ENCODE results near the gene INO80B.

DNA sequence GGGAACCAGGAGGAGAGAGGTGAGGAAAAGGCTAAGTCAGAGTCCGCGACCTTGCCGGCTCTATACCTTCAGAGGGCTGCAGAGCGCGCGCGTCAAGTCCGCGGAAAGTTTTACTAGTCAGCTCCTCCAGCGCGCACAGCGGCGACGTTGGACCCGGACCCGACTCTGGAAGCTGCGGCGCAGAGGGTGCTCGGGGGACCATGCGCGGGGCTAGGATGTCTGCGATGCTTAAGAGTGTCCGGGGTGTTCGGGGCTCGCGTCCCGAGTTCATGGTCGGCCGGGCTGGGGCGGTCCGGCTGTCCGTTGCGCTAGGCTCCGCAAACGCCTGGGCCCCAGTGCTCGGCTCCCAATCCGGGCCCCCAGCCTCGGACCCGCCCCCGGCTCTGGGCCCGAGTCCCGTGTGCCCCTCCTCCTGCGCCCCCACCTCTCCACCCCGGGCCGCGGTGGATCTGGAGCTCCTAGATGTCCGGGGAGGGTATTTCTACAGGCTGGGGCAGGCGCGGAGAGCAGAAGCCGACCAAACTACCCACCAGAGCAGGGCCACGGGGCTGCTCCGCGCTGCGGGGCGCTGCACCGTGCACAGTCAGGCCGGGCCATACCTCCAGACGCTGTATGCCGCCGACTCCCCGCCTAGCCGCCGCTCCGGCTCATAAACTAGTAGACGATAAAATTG lies 44.5 kb downstream of the INO80B start, which contains the start of gene LBX2:
- TF ChIP-seq, protein P1, sequence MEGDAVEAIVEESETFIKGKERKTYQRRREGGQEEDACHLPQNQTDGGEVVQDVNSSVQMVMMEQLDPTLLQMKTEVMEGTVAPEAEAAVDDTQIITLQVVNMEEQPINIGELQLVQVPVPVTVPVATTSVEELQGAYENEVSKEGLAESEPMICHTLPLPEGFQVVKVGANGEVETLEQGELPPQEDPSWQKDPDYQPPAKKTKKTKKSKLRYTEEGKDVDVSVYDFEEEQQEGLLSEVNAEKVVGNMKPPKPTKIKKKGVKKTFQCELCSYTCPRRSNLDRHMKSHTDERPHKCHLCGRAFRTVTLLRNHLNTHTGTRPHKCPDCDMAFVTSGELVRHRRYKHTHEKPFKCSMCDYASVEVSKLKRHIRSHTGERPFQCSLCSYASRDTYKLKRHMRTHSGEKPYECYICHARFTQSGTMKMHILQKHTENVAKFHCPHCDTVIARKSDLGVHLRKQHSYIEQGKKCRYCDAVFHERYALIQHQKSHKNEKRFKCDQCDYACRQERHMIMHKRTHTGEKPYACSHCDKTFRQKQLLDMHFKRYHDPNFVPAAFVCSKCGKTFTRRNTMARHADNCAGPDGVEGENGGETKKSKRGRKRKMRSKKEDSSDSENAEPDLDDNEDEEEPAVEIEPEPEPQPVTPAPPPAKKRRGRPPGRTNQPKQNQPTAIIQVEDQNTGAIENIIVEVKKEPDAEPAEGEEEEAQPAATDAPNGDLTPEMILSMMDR (IDR thresholded peaks at IDR 0.05; ENCODE audit: poor library complexity, severe bottlenecking) = no peak
- no peak for TF ChIP-seq TAF1 (IDR thresholded peaks at IDR 0.05; ENCODE audit: low read depth)
- no peak for TF ChIP-seq POLR2AphosphoS5 (IDR thresholded peaks at IDR 0.05)
- TF ChIP-seq SMC3 (conservative IDR thresholded peaks at IDR 0.05; ENCODE audit: poor library complexity) = no peak
- TF ChIP-seq EP300 (conservative IDR thresholded peaks at IDR 0.05; ENCODE audit: poor library complexity, severe bottlenecking) = no peak

Data from neural cell (in vitro differentiated cells).